Right lobe of liver (tissue), 4 donors: ENCODE results near the gene ZMIZ1.

Source experiments
- POLR2A ChIP-seq: fragments of 450-650 bp; IDR thresholded peaks from one replicate; pipeline ENCODE4 v1.6.1; 2017; ENCODE audit warnings: antibody characterized with exemption, mild to moderate bottlenecking
- TF ChIP-seq, protein P1 (sequence below), 4 donors: fragments of 200-600 bp in 3 of 4; fragments of 450-650 bp in 1 of 4; IDR thresholded peaks; one replicate each; pipeline versions ENCODE4 v1.5.1 to v1.8.0; 2016 to 2022; ENCODE audit warnings: antibody characterized with exemption in 4 of 4, mild to moderate bottlenecking in 2 of 4
- donor health status: DM: no; HTN: no; CAD: no.
- donor health status: DM: no; HTN: no; CAD: no.
- donor health status: DM: no; HTN: yes; CAD: no.

DNA sequence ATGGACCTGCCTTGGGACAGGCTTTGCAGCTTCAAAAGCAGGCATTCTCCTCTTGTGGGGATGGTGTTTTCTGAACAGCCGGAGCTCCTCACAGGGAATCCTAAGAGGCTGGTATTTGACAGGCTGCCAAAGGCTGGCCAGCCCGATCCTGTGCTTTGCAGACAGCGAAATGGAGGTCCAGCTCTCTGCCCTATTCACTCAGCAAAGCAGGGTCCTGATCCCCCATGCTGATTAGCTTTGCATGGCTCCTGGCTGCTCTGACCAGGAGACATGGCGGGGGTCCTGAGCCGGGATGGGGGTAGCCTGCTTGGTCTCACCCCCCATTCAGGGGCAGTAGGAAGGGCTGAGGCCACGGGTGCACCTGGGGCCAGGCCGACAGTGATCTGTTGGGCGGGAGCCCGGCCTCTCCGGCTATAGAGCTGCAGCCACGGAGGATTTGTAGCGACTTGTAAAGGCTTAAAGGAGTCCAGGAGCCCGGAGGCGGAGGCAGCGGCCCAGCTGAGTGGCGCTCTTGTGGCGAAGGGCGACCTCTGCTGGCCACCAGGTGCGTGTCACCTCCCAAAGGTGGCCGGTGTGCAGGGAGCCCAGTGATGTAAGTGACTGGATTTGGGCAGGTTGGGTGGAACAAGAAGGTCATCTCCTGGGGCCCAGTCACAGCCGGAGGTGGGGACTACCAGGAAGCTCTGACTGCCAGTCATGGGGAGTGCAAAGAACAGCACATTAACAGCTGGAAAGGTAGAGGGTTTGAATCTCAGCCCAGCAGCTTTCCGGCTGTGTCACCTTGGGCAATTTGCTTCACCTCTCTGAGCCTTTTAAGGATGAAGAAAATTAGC is 126.5 kb downstream of the ZMIZ1 start:
- no peak for TF ChIP-seq POLR2A
- TF ChIP-seq, protein P1, sequence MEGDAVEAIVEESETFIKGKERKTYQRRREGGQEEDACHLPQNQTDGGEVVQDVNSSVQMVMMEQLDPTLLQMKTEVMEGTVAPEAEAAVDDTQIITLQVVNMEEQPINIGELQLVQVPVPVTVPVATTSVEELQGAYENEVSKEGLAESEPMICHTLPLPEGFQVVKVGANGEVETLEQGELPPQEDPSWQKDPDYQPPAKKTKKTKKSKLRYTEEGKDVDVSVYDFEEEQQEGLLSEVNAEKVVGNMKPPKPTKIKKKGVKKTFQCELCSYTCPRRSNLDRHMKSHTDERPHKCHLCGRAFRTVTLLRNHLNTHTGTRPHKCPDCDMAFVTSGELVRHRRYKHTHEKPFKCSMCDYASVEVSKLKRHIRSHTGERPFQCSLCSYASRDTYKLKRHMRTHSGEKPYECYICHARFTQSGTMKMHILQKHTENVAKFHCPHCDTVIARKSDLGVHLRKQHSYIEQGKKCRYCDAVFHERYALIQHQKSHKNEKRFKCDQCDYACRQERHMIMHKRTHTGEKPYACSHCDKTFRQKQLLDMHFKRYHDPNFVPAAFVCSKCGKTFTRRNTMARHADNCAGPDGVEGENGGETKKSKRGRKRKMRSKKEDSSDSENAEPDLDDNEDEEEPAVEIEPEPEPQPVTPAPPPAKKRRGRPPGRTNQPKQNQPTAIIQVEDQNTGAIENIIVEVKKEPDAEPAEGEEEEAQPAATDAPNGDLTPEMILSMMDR (IDR thresholded peaks at IDR 0.05), result peak; percentile 95 to 99 (median 97)
